GM23338 (cell line): ENCODE data around the gene NQO2. TPM values are rescaled to one million over a fixed set of nuclear protein-coding genes. Genes with fewer than 3 reads are reported as not detected.

ENCODE experiments used
- ATAC-seq: fragments of 200-7000 bp; cut with Tn5 transposase; 3 replicates; pipeline ENCODE4 v1.9.1; 2020
- DNase-seq: peaks from one replicate; pipeline ENCODE4 v3.0.0-alpha.2; 2015; ENCODE audit warnings: low spot score
- H2AFZ ChIP-seq: fragments of 200-600 bp; sonication (generic); 2 replicates; pipeline ENCODE4 v1.8.0; 2016; ENCODE audit warnings: antibody characterized with exemption, mild to moderate bottlenecking, moderate library complexity
- H3F3A ChIP-seq: fragments of 200-600 bp; sonication (generic); replicated peaks from 2 replicates; pipeline ENCODE4 v1.8.0; 2017; ENCODE audit warnings: antibody characterized with exemption, mixed run types, low read depth
- H3K27ac ChIP-seq: fragments of 200-600 bp; sonication (generic); 2 replicates; pipeline ENCODE4 v1.6.1; 2016; ENCODE audit warnings: low read depth
- H3K27me3 ChIP-seq: fragments of 200-600 bp; sonication (generic); 2 replicates; pipeline ENCODE4 v1.8.0; 2016; ENCODE audit warnings: mild to moderate bottlenecking, mixed run types, moderate library complexity; ENCODE audit not compliant: insufficient read depth
- H3K36me3 ChIP-seq: fragments of 200-600 bp; sonication (generic); 2 replicates; pipeline ENCODE4 v1.8.0; 2016; ENCODE audit warnings: mild to moderate bottlenecking; ENCODE audit not compliant: insufficient read depth
- H3K4me1 ChIP-seq: fragments of 200-600 bp; sonication (generic); 2 replicates; pipeline ENCODE4 v1.8.0; 2016; ENCODE audit warnings: mild to moderate bottlenecking, moderate library complexity; ENCODE audit not compliant: insufficient read depth
- H3K4me2 ChIP-seq: fragments of 200-600 bp; sonication (generic); 2 replicates; pipeline ENCODE4 v1.7.1; 2017; ENCODE audit warnings: mixed run types
- H3K4me3 ChIP-seq: fragments of 200-600 bp; sonication (generic); 2 replicates; pipeline ENCODE4 v1.6.1; 2016; ENCODE audit warnings: mixed run types
- H3K79me2 ChIP-seq: fragments of 200-600 bp; sonication (generic); replicated peaks from 2 replicates; pipeline ENCODE4 v1.8.0; 2017; ENCODE audit warnings: mild to moderate bottlenecking; ENCODE audit not compliant: insufficient read depth
- H3K9me2 ChIP-seq: fragments of 200-600 bp; sonication (generic); 2 replicates; pipeline ENCODE4 v1.8.0; 2017; ENCODE audit not compliant: insufficient read depth
- H4K20me1 ChIP-seq: fragments of 200-600 bp; sonication (generic); replicated peaks from 2 replicates; pipeline ENCODE4 v1.8.0; 2017; ENCODE audit warnings: mild to moderate bottlenecking; ENCODE audit not compliant: insufficient read depth
- H3K27ac Mint-ChIP-seq: 2 replicates; pipeline ENCODE4 v1.8.0; 2020; ENCODE audit warnings: inconsistent platforms, mild to moderate bottlenecking, moderate library complexity, mixed read lengths
- H3K27me3 Mint-ChIP-seq: 3 replicates; pipeline ENCODE4 v1.8.0; 2022; ENCODE audit warnings: low read depth, mild to moderate bottlenecking, moderate library complexity, mixed read lengths, inconsistent platforms; ENCODE audit not compliant: insufficient read depth, poor library complexity
- H3K36me3 Mint-ChIP-seq: 3 replicates; pipeline ENCODE4 v1.8.0; 2021; ENCODE audit warnings: low read depth, mild to moderate bottlenecking, inconsistent platforms, moderate library complexity, mixed read lengths
- H3K4me1 Mint-ChIP-seq: 3 replicates; pipeline ENCODE4 v1.8.0; 2020; ENCODE audit warnings: mild to moderate bottlenecking, inconsistent platforms, mixed read lengths
- H3K4me3 Mint-ChIP-seq: 3 replicates; pipeline ENCODE4 v1.8.0; 2021; ENCODE audit warnings: moderate library complexity, mild to moderate bottlenecking, inconsistent platforms, mixed read lengths
- H3K9me3 Mint-ChIP-seq: 3 replicates; pipeline ENCODE4 v1.8.0; 2020; ENCODE audit warnings: moderate library complexity, mild to moderate bottlenecking, inconsistent platforms, mixed read lengths
- EZH2 ChIP-seq: fragments of 200-600 bp; sonication (generic); IDR thresholded peaks from one replicate; pipeline ENCODE4 v1.8.0; 2017; ENCODE audit warnings: antibody characterized with exemption, mild to moderate bottlenecking, low read depth; ENCODE audit not compliant: unreplicated experiment
- EZH2phosphoT487 ChIP-seq: fragments of 200-600 bp; sonication (generic); IDR thresholded peaks from one replicate; pipeline ENCODE4 v1.8.1; 2018; ENCODE audit warnings: antibody characterized with exemption; ENCODE audit not compliant: unreplicated experiment
- NANOG ChIP-seq: IDR thresholded peaks from 2 replicates; pipeline ENCODE4 v1.6.1; 2016; ENCODE audit warnings: antibody characterized with exemption, borderline replicate concordance
- POLR2AphosphoS5 ChIP-seq: IDR thresholded peaks from 2 replicates; pipeline ENCODE4 v1.6.1; 2016; ENCODE audit warnings: antibody characterized with exemption, low read depth
- STAT1 ChIP-seq: IDR thresholded peaks from one replicate; pipeline ENCODE4 v1.6.1; 2016; ENCODE audit warnings: antibody characterized with exemption; ENCODE audit not compliant: unreplicated experiment
- ZNF114 ChIP-seq: fragments of 250-450 bp; sonication (Bioruptor Pico); IDR thresholded peaks from 2 replicates; pipeline ENCODE4 v1.5.0; 2020; ENCODE audit warnings: mild to moderate bottlenecking, moderate library complexity
- ZNF331 ChIP-seq: fragments of 250-450 bp; sonication (Bioruptor Pico); IDR thresholded peaks from 2 replicates; pipeline ENCODE4 v1.5.0; 2020; ENCODE audit warnings: low read depth, mild to moderate bottlenecking, moderate library complexity
- polyA plus RNA-seq: library from polyadenylated mRNA; unstranded; fragments of >200 nt; fragmentation: Nextera tagmentation; extraction: Ambion mirVana; gene quantifications from 2 replicates; pipeline ENCODE4 v1.2.1, GENCODE V29; 2016
- total RNA-seq: library from RNA; depleted of rRNA; stranded (reverse); fragments of >200 nt; shearing (Covaris generic); gene quantifications from 2 replicates; pipeline ENCODE4 v1.2.3, GENCODE V29; 2014
- TF ChIP-seq, protein P1 (sequence below): IDR thresholded peaks from 2 replicates; pipeline ENCODE4 v1.6.1; 2016; ENCODE audit warnings: antibody characterized with exemption
- TF ChIP-seq, protein P2 (sequence below), 2 experiments: fragments of 200-600 bp in 1 of 2; sonication (generic) in 1 of 2; conservative IDR thresholded peaks; 2 replicates each; pipeline versions ENCODE4 v1.5.1 to v1.6.1; 2016 to 2017; ENCODE audit warnings: antibody characterized with exemption in 2 of 2, low read depth in 2 of 2, mild to moderate bottlenecking in 2 of 2, moderate library complexity in 1 of 2
- TF ChIP-seq, protein P3 (sequence below): fragments of 250-450 bp; sonication (Bioruptor Pico); IDR thresholded peaks from 2 replicates; pipeline ENCODE4 v1.5.0; 2020; ENCODE audit warnings: mild to moderate bottlenecking, moderate library complexity

Gene NQO2
- total and polyA plus RNA-seq, 2 experiments from 2014 or later = 117 to 173 TPM

DNA sequence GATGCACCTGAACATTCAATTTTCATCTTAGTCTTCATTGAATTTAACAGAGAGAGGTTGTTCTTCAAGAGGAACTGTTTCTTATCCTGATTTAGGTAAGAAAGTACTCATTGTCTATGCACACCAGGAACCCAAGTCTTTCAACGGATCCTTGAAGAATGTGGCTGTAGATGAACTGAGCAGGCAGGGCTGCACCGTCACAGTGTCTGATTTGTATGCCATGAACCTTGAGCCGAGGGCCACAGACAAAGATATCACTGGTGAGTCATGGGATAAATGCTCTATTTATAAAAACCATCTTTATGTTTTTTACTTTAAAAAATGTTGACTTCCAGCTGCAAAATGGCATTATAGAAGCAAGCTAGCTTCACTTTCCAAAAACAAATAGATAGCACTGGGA, 10.2 kb downstream of the NQO2 start (continued):
- no peak for TF ChIP-seq EZH2phosphoT487
- TF ChIP-seq EZH2 = no peak
- no peak for TF ChIP-seq POLR2AphosphoS5
- TF ChIP-seq, protein P1, sequence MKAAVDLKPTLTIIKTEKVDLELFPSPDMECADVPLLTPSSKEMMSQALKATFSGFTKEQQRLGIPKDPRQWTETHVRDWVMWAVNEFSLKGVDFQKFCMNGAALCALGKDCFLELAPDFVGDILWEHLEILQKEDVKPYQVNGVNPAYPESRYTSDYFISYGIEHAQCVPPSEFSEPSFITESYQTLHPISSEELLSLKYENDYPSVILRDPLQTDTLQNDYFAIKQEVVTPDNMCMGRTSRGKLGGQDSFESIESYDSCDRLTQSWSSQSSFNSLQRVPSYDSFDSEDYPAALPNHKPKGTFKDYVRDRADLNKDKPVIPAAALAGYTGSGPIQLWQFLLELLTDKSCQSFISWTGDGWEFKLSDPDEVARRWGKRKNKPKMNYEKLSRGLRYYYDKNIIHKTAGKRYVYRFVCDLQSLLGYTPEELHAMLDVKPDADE = no peak

DNA sequence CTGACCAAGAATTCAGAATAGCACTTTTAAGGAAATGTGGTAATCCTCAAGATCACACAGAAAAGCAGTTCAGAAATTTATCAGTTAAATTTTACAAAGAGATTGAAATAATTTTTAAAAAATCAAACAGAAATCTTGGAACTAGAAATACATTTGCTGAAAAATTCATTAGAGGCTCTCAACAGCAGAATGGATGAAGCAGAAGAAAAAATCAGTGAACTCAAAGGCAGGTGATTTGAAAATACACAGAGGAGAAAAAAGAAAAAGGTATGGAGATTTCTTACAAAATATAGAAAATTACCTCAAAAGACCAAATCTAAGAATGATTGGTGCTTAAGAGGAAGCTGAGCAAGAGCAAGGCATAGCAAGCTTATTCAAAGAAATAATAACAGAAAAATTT, 11.5 kb downstream of the NQO2 start:
- ATAC-seq = no peak
- TF ChIP-seq EZH2 (no peak), NANOG (no peak), POLR2AphosphoS5 (no peak), EZH2phosphoT487 (no peak), STAT1 (no peak), ZNF114 (no peak), ZNF331 (CRISPR knock-in tag) (no peak)
- TF ChIP-seq, protein P2, sequence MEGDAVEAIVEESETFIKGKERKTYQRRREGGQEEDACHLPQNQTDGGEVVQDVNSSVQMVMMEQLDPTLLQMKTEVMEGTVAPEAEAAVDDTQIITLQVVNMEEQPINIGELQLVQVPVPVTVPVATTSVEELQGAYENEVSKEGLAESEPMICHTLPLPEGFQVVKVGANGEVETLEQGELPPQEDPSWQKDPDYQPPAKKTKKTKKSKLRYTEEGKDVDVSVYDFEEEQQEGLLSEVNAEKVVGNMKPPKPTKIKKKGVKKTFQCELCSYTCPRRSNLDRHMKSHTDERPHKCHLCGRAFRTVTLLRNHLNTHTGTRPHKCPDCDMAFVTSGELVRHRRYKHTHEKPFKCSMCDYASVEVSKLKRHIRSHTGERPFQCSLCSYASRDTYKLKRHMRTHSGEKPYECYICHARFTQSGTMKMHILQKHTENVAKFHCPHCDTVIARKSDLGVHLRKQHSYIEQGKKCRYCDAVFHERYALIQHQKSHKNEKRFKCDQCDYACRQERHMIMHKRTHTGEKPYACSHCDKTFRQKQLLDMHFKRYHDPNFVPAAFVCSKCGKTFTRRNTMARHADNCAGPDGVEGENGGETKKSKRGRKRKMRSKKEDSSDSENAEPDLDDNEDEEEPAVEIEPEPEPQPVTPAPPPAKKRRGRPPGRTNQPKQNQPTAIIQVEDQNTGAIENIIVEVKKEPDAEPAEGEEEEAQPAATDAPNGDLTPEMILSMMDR (conservative IDR thresholded peaks at IDR 0.05; ENCODE audit: low read depth in 2 of 2) = no peak
- TF ChIP-seq, protein P3, sequence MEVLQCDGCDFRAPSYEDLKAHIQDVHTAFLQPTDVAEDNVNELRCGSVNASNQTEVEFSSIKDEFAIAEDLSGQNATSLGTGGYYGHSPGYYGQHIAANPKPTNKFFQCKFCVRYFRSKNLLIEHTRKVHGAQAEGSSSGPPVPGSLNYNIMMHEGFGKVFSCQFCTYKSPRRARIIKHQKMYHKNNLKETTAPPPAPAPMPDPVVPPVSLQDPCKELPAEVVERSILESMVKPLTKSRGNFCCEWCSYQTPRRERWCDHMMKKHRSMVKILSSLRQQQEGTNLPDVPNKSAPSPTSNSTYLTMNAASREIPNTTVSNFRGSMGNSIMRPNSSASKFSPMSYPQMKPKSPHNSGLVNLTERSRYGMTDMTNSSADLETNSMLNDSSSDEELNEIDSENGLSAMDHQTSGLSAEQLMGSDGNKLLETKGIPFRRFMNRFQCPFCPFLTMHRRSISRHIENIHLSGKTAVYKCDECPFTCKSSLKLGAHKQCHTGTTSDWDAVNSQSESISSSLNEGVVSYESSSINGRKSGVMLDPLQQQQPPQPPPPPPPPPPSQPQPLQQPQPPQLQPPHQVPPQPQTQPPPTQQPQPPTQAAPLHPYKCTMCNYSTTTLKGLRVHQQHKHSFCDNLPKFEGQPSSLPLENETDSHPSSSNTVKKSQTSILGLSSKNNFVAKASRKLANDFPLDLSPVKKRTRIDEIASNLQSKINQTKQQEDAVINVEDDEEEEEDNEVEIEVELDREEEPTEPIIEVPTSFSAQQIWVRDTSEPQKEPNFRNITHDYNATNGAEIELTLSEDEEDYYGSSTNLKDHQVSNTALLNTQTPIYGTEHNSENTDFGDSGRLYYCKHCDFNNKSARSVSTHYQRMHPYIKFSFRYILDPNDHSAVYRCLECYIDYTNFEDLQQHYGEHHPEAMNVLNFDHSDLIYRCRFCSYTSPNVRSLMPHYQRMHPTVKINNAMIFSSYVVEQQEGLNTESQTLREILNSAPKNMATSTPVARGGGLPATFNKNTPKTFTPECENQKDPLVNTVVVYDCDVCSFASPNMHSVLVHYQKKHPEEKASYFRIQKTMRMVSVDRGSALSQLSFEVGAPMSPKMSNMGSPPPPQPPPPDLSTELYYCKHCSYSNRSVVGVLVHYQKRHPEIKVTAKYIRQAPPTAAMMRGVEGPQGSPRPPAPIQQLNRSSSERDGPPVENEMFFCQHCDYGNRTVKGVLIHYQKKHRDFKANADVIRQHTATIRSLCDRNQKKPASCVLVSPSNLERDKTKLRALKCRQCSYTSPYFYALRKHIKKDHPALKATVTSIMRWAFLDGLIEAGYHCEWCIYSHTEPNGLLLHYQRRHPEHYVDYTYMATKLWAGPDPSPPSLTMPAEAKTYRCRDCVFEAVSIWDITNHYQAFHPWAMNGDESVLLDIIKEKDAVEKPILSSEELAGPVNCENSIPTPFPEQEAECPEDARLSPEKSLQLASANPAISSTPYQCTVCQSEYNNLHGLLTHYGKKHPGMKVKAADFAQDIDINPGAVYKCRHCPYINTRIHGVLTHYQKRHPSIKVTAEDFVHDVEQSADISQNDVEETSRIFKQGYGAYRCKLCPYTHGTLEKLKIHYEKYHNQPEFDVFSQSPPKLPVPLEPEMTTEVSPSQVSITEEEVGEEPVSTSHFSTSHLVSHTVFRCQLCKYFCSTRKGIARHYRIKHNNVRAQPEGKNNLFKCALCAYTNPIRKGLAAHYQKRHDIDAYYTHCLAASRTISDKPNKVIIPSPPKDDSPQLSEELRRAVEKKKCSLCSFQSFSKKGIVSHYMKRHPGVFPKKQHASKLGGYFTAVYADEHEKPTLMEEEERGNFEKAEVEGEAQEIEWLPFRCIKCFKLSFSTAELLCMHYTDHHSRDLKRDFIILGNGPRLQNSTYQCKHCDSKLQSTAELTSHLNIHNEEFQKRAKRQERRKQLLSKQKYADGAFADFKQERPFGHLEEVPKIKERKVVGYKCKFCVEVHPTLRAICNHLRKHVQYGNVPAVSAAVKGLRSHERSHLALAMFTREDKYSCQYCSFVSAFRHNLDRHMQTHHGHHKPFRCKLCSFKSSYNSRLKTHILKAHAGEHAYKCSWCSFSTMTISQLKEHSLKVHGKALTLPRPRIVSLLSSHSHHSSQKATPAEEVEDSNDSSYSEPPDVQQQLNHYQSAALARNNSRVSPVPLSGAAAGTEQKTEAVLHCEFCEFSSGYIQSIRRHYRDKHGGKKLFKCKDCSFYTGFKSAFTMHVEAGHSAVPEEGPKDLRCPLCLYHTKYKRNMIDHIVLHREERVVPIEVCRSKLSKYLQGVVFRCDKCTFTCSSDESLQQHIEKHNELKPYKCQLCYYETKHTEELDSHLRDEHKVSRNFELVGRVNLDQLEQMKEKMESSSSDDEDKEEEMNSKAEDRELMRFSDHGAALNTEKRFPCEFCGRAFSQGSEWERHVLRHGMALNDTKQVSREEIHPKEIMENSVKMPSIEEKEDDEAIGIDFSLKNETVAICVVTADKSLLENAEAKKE = no peak
- H3K36me3 ChIP-seq = peaks cover 44% of the 10 kb centered on the region

More for the DNA sequence above, 11.5 kb downstream of the NQO2 start:
- H3K27ac ChIP-seq = no peak overlapping the region
- H4K20me1 ChIP-seq = 0 out of 2 replicates have a peak, but pooled peaks cover 4% of the 10 kb centered on the region
- no peak overlapping the region for H2AFZ ChIP-seq
- H3K4me3 ChIP-seq = no peak overlapping the region
- H3K27me3 Mint-ChIP-seq = peaks cover 19% of the 10 kb centered on the region
- no peaks in the 10 kb centered on the region for H3K9me2 ChIP-seq
- H3F3A ChIP-seq = 0 out of 2 replicates have a peak, but pooled peaks cover 10% of the 10 kb centered on the region
- no peaks in the 10 kb centered on the region for H3K27me3 ChIP-seq
- H3K4me1 Mint-ChIP-seq = peaks cover 38% of the 10 kb centered on the region
- peaks cover 32% of the 10 kb centered on the region for H3K4me1 ChIP-seq
- H3K4me2 ChIP-seq = no peak overlapping the region
- H3K79me2 ChIP-seq = no peaks in the 10 kb centered on the region
- peaks cover 97% of the 10 kb centered on the region for H3K36me3 Mint-ChIP-seq
- peaks cover 38% of the 10 kb centered on the region for H3K9me3 Mint-ChIP-seq
- no peak for DNase-seq
- H3K27ac Mint-ChIP-seq = no peak overlapping the region
- H3K4me3 Mint-ChIP-seq = no peak overlapping the region; the same call in 2 of the 3 replicates
